NCI-H2029 treated with DMSO at 0.1 percent for 48 hours (cell line): ENCODE data around the gene ARID5B.

Experiments
- DNase-seq: peaks from one replicate; lab custom pipeline; 2025; lab: John Stamatoyannopoulos, UW

The ARID5B gene

DNA sequence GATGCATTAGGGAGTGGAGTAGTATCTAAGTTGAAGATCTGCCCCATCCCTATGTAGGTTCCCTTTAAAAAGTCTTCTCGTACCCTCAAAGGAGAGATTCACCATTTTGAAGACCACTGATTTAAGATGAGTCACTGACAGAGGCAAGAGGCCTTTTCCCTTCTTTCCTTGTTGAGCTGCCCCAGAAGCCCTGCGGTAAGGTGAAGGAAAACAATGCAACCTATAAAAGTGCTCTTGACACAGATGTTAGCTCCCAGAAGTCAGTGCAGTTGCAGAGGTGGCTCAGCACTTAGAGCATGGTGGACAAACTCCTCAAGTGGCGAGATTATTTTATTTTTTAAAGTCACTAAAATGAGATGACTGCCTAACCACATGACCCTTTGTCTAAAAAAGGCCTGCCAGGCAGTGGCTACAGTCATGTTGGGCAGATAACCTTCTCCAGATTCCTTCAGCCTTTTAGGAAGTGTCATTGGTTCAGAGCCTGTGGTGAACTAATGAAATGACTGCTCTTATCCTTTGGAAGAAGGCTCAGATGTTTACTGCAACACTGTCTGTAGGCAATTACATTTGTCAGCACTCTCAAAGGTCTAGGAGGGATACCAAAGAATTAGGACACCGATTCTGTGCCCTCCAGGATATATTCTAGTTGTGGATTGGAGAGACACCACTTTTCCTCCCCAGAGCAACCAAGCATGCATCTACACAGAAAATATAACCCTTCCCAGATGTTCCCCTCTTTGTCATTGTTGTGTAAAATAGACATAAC lies 88.7 kb downstream of the ARID5B start:
- DNase-seq, result no peak

GRCh38 chr10:61990761-61991135 lies 89.2 kb downstream of the ARID5B start:
- no peak for DNase-seq

DNA sequence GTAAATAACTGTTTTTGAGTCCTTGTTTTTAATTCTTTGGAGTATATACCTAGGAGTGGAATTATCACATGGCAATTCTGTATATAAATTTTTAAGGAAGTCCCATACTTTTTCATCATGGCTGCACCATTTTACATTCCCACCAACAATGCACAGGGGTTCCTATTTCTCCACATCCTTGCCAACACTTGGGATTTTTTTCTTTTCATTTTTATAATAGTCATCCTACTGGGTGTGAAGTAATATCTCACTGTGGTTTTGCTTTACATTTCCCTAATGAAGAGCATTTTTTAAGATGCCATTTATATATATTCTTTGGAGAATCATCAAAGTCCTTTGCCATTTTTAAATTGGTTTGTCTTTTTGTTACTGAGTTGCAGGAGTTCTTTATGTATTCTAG lies 89.7 kb downstream of the ARID5B start:
- DNase-seq, result no peak

DNA sequence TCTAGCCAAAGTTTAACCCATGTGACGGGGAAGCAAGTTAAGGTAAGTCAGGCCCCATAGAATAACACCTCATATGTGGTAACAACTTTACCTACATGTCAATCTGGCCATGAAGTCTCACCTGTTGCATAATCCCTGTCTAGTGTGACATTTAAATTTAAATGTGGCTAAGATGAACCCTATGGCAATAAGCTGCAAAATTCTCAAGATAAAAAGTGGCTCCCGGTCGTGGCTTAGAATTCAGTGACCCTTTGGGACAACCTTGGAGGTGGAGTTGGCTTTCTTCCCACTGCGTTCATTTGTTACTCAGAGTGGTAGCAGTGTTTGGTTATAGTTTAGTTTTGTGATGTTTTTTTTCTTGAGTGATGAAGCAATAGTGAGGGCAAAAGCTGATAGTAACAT lies 90.6 kb downstream of the ARID5B start:
- DNase-seq, result no peak

DNA sequence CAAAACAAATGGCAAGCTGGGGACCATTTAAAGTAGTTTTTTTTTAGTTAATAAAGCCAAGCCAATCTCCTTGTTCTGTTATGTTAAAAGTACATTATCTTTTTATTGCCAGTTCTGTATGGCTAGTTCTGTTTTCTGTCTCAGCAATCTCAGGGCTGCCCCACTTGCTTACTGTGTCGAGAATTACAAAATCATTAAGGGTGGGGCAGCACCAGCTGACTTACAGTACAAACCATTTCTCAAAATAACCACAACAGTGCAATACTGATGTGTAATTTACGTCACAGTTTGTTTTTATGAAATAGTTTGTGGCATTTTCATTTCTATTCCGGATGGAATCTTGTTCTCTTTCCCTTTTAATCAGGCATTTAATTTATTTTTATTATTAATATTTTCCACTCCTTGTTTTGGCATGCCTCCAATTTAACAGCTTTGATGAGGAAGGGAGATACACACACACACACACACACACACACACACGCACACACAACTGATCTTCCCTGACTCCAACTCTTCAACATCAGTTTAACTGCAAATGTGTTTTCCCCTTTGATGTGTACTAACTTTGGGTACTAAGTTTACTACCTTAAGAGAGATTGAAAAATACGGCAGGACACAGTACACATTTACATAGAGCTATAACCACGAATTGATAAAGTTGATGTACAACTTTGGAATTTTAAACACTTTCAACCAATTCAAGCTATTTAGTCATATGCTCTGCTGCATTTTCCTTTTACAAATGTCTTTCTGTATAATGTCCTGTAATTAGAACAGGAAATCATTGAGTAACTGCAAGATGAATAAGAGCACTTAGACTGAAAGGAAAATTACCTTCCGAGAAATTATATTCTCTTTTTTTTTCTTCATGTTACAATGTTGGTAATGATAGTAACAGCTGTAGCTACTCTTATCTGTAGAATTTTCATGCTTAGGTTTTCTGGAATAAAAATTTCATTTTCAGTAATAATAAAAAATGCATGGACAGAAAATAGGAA lies 91.5 kb downstream of the ARID5B start:
- no peak for DNase-seq

DNA sequence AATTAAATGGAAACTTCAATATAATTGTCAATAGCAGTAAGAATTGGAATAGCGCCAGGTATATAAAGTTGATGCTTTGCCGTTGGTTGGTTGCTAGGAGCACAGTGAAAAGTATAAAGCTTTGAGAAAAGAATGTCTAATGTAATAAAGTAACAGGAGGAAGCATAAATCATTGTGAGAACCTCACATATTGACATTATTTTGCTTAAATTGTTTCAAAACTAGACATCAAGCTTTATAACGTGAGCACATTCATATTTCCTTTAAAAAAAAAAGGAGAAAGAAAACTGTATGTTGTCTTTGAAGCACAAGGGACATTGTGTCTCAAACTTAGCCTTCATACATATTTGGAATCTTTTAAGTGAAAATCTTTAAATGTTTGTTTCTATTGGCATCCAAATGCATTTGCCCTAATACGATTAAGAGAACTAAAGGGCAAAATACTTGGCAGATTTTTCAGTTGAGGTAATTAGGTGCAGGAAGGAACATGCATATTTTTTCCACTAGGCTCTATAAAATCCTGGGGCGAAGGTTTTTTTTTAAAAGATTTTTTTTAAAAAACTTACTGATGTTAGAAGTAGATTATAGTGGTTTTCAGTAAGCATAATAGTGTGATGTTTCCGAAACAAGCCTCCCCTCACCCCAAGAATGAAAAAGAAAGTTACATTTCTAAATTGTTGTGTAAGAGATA lies 92.4 kb downstream of the ARID5B start:
- no peak for DNase-seq

GRCh38 chr10:61994405-61995219 lies 93.1 kb downstream of the ARID5B start:
- no peak for DNase-seq

GRCh38 chr10:61995220-61995503 lies 93.7 kb downstream of the ARID5B start:
- DNase-seq, result no peak

GRCh38 chr10:61998937-61999336 lies 97.4 kb downstream of the ARID5B start:
- DNase-seq, result no peak

DNA sequence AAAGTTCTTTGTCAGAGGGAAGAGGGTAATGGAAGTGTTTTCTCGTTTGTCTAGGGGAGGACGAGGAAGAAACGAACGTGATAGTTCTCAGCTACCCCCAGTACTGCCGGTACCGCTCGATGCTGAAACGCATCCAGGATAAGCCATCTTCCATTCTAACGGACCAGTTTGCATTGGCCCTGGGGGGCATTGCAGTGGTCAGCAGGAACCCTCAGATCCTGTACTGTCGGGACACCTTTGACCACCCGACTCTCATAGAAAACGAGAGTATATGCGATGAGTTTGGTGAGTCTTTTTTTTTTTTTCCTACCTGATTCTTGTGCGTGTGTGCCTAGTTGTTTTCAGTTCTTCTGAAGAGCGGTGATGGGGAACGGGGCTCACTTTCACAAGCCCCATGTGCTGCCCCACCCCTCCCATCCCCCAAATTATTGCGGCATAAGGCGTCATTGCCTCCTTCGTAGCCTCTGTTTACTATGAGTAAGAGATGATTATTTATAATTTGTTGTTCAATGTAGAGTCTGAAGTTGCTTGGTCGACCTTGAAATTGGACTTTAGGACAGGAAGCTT lies 98.6 kb downstream of the ARID5B start:
- DNase-seq, result no peak

- DNase-seq, result no peak
These were observed 99.2 kb downstream of the ARID5B start for GRCh38 chr10:62000726-62001125.

- no peak for DNase-seq
These were observed 100.4 kb downstream of the ARID5B start for GRCh38 chr10:62001898-62002297.

- DNase-seq, result no peak
These were observed 101.3 kb downstream of the ARID5B start for GRCh38 chr10:62002753-62003152.

GRCh38 chr10:62004042-62004441 lies 102.5 kb downstream of the ARID5B start:
- no peak for DNase-seq

- no peak for DNase-seq
These were observed 103.8 kb downstream of the ARID5B start for GRCh38 chr10:62005281-62005680.

GRCh38 chr10:62005687-62006086 lies 104.2 kb downstream of the ARID5B start:
- DNase-seq, result no peak

DNA sequence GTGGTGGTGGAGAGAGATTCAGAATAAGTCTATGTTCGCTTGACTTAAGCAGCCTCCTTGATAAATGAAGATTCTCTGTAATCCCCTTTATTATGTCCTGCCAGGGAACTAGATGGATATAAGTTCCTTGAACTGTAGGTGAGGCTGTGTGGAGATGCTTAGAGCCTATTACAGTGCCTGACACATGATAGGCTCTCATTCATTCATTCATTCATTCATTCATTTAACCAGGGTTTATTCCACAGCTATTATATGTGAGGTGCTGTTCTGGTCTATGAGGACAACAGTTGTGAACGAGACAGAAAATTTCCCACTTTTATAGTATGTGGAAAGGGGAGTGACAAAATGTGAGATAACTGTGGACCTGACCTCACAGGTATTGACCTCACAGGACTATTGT lies 105.6 kb downstream of the ARID5B start:
- no peak for DNase-seq

- DNase-seq, result no peak
These were observed 106.7 kb downstream of the ARID5B start for GRCh38 chr10:62008196-62008595.

DNA sequence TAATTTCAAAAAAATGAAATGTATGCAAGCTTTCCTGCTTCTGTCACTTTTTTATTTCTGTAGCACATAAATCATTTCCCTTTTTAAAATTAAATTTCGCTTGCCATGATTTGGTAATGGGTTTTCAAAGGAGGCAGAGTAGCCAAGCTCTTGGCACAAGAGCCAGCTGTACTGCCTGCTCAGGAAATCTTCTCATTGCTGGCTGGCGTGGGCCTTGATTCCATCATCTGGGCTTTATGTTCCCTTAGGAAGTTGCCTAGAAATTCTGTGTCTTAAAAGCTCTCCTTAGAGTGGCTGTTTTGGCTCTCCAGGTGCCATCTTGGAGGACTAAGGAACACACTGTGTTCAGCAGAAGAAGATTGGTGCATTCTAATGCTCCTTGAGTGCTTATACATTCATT lies 107.4 kb downstream of the ARID5B start:
- DNase-seq, result no peak

GRCh38 chr10:62010366-62010765 lies 108.9 kb downstream of the ARID5B start:
- no peak for DNase-seq

GRCh38 chr10:62011558-62011957 lies 110.1 kb downstream of the ARID5B start:
- DNase-seq, result no peak

DNA sequence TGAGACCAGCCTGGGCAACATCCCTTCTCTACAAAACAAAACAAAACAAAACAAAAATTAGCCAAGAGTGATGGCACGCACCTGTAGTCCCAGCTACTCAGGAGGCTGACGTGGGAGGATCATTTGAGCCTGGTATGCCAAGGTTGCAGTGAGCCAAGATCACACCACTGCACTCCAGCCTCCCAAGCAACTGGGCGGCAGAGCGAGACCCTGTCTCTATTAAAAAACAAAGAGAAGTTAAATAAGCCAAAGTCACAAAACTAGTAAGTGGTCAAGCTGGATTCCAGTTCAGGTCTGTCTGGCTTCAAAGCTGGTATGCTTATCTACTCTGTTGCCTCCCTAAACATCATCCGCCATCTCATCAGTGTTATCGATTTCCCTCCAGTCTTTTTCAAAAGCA lies 110.8 kb downstream of the ARID5B start:
- no peak for DNase-seq
